Right lobe of liver (tissue), 4 donors: ENCODE data around the gene TCF12.

Source experiments
- CTCF ChIP-seq, 4 donors: fragments of 200-600 bp in 3 of 4; fragments of 450-650 bp in 1 of 4; IDR thresholded peaks; one replicate each; pipeline versions ENCODE4 v1.5.1 to v1.8.0; 2016 to 2022; ENCODE audit warnings: antibody characterized with exemption in 4 of 4, mild to moderate bottlenecking in 2 of 4
- POLR2A ChIP-seq: fragments of 450-650 bp; IDR thresholded peaks from one replicate; pipeline ENCODE4 v1.6.1; 2017; ENCODE audit warnings: antibody characterized with exemption, mild to moderate bottlenecking
- donor health status: DM: no; HTN: no; CAD: no.
- donor health status: DM: no; HTN: no; CAD: no.
- donor health status: DM: no; HTN: yes; CAD: no.

GRCh38 chr15:56948000-56948763, 29.7 kb downstream of the TCF12 start:
- TF ChIP-seq POLR2A (no peak), CTCF (IDR thresholded peaks at IDR 0.05) (no peak)
